Anterior cingulate cortex (tissue), 58 donors: ENCODE results near the gene ZNF283.
"Not testable (repeated sequence)": the region's sequence is repeated elsewhere in the genome, so short reads cannot be mapped to it uniquely, and the experiment has no call there.

ENCODE experiments used
- DNase-seq, 58 donors: peaks; one replicate each; lab custom pipeline; 2025; lab: John Stamatoyannopoulos, UW

Gene ZNF283

DNA sequence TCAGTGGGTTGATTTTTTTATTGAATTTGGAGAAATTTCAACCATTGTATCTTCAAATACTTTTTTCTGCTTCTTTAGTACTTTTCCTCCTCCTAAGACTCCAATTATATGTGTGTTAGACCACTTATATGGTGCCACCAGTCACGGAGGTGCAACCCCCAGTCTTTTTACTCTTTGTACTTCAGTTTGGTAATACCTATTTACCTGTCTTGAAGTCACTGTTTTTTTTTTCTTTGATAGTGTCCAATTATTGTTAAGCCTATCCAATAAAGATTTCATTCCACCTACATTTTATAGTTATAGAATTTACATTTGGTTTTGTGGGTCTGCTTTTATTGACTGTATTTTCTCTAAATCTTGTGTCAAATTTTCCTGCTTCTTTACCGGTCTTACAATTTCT, 14.9 kb downstream of the ZNF283 start:
- no peak for DNase-seq

DNA sequence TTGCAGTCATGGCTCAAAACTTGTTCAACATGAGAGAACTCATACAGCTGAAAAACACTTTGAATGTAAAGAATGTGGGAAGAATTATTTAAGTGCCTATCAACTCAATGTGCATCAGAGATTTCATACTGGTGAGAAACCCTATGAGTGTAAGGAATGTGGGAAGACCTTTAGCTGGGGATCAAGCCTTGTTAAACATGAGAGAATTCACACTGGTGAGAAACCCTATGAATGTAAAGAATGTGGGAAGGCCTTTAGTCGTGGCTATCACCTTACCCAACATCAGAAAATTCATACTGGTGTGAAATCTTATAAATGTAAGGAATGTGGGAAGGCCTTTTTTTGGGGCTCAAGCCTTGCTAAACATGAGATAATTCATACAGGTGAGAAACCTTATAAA, 20.1 kb downstream of the ZNF283 start:
- no peak for DNase-seq

DNA sequence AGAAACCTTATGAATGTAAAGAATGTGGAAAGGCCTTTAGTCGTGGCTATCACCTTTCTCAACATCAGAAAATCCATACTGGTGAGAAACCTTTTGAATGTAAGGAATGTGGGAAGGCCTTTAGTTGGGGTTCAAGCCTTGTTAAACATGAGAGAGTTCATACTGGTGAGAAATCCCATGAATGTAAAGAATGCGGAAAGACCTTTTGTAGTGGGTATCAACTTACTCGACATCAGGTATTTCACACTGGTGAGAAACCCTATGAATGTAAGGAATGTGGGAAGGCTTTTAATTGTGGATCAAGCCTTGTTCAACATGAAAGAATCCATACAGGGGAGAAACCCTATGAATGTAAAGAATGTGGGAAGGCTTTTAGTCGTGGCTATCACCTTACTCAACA, 20.8 kb downstream of the ZNF283 start:
- DNase-seq = no peak

DNA sequence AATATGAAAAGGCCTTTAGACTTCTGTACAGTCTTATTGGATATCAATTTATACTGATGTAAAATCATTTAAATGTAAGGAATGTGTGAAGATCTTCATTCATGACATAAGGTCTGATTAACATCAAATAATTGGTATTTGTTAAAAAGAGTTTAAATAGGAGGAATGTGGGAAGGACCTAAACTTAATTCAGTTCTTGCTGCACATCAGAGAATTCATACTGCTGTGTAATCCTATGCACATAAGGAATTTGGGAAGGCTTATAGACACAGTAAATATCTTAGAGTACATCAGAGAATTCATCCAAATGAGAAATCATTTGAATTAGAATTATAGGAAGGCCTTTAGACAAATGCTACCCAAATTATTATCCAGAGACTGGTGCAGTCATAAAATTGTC, 21.7 kb downstream of the ZNF283 start:
- DNase-seq = no peak

DNA sequence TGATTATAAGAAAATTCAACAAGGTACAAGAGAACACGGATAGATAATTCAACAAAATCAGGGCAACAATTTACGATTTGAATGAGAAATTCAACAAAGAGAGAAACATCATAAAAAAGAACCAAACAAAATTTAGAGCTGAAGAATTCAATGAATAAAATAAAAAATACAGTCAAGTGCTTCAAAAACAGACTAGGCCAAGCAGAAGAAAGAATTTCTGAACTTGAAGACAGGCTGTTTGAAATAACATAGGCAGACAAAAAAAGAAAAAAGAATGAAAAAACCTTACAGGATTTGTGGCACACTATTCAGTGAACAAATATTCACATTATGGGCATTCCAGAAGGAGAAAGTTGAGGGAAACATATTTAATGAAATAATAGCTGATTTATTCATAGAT, 31.1 kb downstream of the ZNF283 start:
- DNase-seq = no peak

DNA sequence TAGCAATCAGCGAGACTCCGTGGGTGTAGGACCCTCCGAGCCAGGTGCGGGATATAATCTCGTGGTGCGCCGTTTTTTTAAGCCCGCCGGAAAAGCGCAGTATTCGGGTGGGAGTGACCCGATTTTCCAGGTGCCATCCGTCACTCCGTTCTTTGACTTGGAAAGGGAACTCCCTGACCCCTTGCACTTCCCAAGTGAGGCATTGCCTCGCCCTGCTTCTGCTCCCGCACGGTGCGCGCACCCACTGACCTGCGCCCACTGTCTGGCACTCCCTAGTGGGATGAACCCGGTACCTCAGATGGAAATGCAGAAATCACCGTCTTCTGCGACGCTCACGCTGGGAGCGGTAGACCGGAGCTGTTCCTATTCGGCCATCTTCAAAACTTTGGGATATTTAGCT, 39.8 kb downstream of the ZNF283 start:
- DNase-seq = not testable (repeated sequence)

DNA sequence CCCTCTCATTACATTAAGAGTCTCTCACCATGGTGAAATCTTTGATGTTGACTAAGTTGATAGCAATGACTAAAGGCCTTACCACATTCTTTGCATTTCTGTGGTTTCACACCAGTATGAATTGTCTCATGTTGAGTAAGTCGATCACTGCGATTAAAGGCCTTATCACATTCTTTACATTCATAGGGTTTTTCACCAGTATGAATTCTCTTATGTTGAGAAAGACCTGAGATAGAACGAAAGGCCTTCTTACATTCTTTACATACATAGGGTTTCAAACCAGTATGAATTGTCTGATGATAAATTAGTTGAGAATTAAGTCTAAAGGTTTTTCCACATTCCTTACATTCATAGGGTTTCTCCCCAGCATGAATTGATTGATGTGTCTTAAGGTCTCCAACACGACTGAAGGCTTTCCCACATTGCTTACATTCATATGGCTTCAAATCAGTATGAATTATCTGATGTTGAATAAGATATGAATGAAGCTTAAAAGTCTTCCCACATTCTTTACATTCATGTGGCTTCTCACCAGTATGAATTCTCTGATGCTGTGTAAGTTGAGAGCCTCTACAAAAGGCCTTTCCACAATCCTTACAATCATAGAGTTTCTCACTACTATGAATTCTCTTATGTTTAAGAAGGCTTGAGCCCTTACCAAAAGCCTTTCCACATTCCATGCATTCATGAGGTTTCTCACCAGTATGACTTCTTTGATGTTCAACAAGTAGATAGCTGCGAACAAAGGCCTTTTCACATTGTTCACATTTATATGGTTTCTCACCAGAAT, 45.6 kb downstream of the ZNF283 start:
- DNase-seq = no peak

DNA sequence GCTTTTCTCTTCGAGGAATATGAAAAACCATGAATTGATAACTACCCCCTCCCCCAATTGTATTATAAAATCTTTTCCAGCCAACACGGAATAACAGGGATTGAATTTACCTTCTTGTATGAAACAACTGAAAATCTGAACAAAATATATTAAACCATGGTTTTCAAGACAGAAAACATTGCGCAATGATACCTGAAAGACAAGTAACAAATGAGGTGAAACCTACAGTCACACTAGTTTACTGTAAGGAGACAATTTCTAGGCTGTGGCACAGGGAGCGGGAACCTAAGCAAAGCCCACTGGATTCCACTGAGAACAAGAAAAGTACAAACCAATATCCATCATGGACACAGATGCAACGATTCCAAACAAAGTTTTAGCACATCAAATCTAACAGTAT, 53.4 kb downstream of the ZNF283 start:
- DNase-seq = no peak

DNA sequence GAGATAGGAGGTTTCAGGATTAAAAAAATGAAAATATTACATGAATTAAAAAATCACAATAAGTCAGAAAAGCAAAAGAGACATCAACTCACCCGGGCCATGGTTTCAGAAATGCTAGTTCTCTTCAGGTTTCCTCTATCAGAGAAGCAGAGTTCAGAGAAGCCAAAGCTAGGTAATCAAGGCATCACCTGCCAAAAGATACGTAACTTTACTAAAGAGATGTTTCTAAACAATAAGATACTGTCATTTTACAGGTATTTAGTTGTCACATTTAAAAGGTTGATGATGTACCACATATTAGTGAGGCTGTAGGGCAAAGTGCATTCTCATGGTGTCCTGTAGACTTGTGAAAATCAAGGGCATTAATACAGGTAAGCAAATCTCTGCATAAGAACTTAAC, 56.7 kb downstream of the ZNF283 start, which contains the start of gene ZNF404:
Gene ZNF404, minus strand, starts transcription at position 101 of the 400 bp plus-strand sequence.
- DNase-seq = no peak

DNA sequence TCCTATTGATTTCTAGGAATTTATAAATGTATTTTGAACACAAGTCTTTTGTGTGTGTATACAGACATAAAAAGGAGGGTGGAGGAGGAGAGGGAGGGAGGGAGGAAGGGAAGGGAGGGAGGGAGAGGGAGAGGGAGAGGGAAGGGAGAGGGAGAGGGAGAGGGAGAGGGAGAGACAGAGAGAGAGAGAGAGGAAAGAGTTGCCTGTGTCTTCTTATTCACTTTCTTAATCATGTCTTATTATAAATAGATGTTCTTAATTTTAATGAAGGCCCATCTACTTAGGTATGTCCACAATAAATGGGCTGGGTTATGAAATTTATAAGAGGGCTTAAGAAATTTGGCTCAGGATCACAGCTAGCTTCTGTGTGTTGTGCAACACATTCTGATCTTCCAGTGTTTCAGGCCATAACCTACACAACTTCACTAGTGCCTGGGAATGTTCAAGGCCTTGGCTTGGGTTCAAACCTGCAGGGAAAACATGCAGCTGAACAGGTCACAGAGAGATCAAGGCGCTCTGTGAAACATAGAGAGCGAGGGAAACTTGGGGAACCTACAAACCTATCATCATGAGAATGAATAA, 68.7 kb downstream of the ZNF283 start:
- DNase-seq = no peak
